Measurements from ENCODE around the gene SNCB. TPM values are rescaled to one million over a fixed set of nuclear protein-coding genes. Genes with fewer than 3 reads are reported as not detected.

SNCB gene
- polyA plus RNA-seq, 1 of the 3 experiments (the other 2 are of a cell fraction), result 0.33 TPM

- H4K20me1 ChIP-seq (ENCODE audit: insufficient read depth), result no peaks in the 10 kb centered on the region
- 71% methylated on average over 26 of the region's 37 CpGs for WGBS (ENCODE audit: low lambda C conversion rate)
- POLR2A ChIA-PET, result no interaction called here
- no peaks in the 10 kb centered on the region for H3K79me2 ChIP-seq (ENCODE audit: insufficient read depth)
- H3F3A ChIP-seq (replicated peaks; ENCODE audit: insufficient read depth), result no peaks in the 10 kb centered on the region
- CTCF ChIA-PET, result interaction anchor here (0.8 to 1.0 kb wide), 5 partner anchors 9 to 57 kb away, joined by 3 to 5 read pairs (median 3); no protein-coding TSS in a partner anchor
- H3K4me3 ChIP-seq (ENCODE audit: low read depth in 2 of 2, low read length in 1 of 2), result no peak overlapping the region
- H3K9me3 ChIP-seq, result no peaks in the 10 kb centered on the region
- H3K4me1 ChIP-seq (ENCODE audit: control insufficient read depth in 1 of 2, insufficient read depth in 2 of 2, low read depth in 1 of 2, low read length in 1 of 2), result no peaks in the 10 kb centered on the region; a peak in 1 of 4 replicates
- no peaks in the 10 kb centered on the region for H3K36me3 ChIP-seq (replicated peaks in 1 of 2; ENCODE audit: control insufficient read depth in 1 of 2, insufficient read depth in 2 of 2, low read length in 1 of 2)
- no peak overlapping the region for H2AFZ ChIP-seq (ENCODE audit: low read depth)
- H3K4me2 ChIP-seq, result no peak overlapping the region
- H3K9me2 ChIP-seq, result no peaks in the 10 kb centered on the region
- no peak for DNase-seq
- H3K27ac ChIP-seq (ENCODE audit: low read depth in 2 of 2, low read length in 1 of 2), result no peak overlapping the region
- TF ChIP-seq NRF1 (IDR thresholded peaks at IDR 0.05; ENCODE audit: low read depth, low read length), result no peak
- no peak for TF ChIP-seq MXI1 (IDR thresholded peaks at IDR 0.05; ENCODE audit: low read depth, low read length)
- no peak for TF ChIP-seq JUND (IDR thresholded peaks at IDR 0.05)
- no peak for TF ChIP-seq ELF1 (IDR thresholded peaks at IDR 0.05)
- TF ChIP-seq USF2 (IDR thresholded peaks at IDR 0.05; ENCODE audit: borderline replicate concordance, low read depth, low read length), result no peak
- TF ChIP-seq EZH2phosphoT487 (IDR thresholded peaks at IDR 0.05; ENCODE audit: borderline replicate concordance, low read depth), result no peak
- no peak for TF ChIP-seq SMC3 (IDR thresholded peaks at IDR 0.05; ENCODE audit: low read depth, low read length)
- no peak for TF ChIP-seq MAX (IDR thresholded peaks at IDR 0.05; ENCODE audit: low read depth)
- no peak for TF ChIP-seq RXRA (IDR thresholded peaks at IDR 0.05; ENCODE audit: borderline replicate concordance, low read depth)
- no peak for TF ChIP-seq REST (IDR thresholded peaks at IDR 0.05; ENCODE audit: low read depth, low read length)
- TF ChIP-seq PBX3 (IDR thresholded peaks at IDR 0.05), result no peak
- TF ChIP-seq GABPA (IDR thresholded peaks at IDR 0.05; ENCODE audit: low read depth), result no peak
- TF ChIP-seq YY1 (IDR thresholded peaks at IDR 0.05; ENCODE audit: low read depth), result no peak
- peaks cover 4% of the 10 kb centered on the region; the same call in 1 of the 2 replicates for H3K27me3 ChIP-seq (ENCODE audit: insufficient read depth)
- no peak overlapping the region for H3K9ac ChIP-seq
Observed at GRCh38 chr5:176575488-176576422, 54.6 kb downstream of the SNCB start.
